ENCODE results near the gene SPRING1.
"Not testable (repeated sequence)": the region's sequence is repeated elsewhere in the genome, so short reads cannot be mapped to it uniquely, and the experiment has no call there.

The SPRING1 gene

DNA sequence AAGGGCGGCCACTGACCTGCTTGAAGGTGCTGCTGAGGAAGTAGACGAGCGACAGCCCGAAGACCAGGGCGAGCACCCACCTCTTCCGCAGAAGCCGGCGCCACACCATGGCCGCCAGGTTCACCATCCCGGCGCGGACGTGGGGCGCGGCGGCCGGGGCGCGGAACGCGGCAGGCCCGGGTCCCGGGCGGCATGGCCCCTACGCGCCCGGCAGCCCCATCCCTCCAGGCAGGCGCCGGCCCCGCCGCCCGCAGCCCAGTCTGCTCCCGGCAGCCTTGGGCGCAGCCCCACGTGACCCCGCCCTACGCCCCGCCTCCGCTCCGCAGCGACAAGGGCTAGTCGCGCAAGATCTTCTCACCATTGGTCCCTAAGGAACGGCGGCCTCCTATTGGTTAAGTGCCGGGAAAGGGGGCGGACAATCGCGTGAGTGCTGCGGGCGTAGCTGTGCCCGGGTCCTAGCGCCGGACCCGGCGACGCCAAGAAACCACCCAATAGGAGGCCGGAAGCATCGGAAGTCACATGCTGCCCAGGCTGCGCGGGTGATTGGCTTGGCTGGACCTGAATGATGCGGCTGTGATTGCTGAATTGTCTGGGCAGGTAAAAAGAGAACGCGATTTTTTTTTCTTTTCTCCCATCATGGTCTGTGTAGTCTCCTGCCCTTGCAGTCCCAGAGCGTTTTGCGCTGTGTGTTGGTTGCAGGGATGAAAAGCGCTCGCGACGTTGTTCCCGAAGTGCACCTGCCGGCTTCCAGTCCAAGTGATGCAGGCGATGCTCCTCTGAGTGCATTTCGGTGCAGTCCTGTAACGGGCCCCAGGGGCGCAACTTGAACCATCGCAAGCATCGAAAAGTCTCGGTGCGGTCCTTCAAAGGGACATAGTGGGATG, at the start of gene SPRING1, which contains the start of gene RNFT2:
TSS of gene SPRING1 (minus strand) at position 296 of the 884 bp plus-strand sequence. CDS start at position 127, 169 bp downstream.
TSS of gene RNFT2 (plus strand) at position 542 of the 884 bp plus-strand sequence. CDS start 2,183 bp downstream, outside the sequence.
- DNase-seq, result peak; percentile 98 to 99

DNA sequence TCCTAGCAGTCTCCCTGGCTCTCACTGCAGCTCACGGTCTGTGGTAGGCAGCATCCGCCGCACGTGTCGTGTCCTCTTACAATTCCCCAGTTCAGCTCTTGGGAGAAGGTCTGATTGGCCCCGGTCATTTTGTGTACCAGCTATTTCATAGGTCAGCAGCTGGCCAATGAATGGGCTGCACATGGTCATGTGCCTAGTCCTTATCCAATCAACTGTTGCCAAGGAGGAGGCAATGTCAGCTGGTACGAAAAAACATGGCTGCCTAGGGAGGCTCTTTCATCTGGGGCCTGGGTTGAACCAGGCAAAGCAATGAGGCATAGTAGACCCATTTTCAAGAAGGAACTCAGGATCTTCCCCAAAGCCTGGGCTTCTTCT, 46.4 kb upstream of the SPRING1 start:
- no peak for DNase-seq

GRCh38 chr12:116783525-116784237, 45.8 kb upstream of the SPRING1 start:
- DNase-seq, result no peak

DNA sequence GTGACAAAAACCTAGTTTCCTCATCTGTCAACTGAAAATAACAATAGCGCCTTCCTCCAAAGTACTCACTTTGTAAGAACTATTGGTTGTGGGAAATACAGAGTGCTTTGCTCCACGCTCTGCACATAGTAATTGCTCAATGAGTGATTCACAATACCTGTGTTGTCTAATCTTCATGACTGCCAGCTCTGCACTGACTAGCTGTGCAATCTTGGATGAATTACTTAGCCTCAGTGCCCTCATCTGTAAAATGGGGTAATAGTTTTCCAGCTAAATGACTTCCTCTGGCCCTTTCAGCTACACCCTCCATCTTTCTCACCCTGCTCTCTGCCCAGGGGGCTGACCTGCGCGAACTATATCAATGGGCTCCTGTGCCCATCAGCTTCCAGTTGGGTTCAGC, 43.1 kb upstream of the SPRING1 start:
- DNase-seq, result no peak

- DNase-seq, result no peak
Observed at GRCh38 chr12:116779597-116779996, 41.7 kb upstream of the SPRING1 start.

GRCh38 chr12:116777245-116777644, 39.4 kb upstream of the SPRING1 start:
- DNase-seq, result no peak

DNA sequence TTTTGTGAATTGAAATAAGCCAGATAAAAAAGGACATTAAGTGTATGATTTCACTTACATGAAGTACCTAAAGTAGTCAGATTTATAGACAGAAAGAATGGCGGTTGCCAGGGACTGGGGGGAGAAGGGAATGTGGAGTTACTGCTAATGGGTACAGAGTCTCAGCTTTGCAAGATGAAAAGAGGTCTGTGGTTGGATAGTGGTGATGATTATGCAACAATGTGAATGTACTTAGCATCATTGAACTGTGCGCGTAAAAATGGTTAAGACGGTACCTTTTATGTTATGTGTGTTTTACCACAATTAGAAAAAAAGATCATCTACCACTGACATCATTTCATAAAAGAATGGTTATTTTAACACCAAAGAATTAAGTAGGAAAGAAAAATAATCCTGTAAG, 36.2 kb upstream of the SPRING1 start:
- DNase-seq, result no peak

DNA sequence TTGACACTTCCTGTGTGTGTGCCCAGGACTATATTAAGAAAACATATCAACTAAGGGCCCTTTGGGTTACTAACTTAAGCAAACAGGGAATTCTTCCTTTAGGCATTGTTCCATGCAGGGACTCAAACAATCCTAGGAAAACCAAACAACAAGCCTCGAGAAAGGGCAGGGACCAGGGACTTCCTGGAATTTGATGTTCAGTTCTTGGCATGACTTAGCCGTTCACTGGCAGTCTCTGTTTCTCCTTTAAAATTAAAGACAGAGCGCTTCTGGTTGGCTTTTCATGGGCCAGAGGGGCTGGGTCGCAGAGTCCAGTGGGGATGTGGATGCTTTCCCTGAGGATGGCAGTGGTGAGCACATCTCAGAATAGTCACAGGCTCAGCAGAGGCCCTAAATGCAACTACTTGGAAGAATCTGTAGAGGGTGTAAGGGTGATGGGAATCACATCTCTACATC, 35.4 kb upstream of the SPRING1 start:
- DNase-seq, result peak in 1 of 2 donors; percentile 2

GRCh38 chr12:116771651-116772050, 33.8 kb upstream of the SPRING1 start:
- DNase-seq, result no peak

GRCh38 chr12:116766746-116767145, 28.9 kb upstream of the SPRING1 start:
- DNase-seq, result no peak

- no peak for DNase-seq
Observed at GRCh38 chr12:116766285-116766684, 28.4 kb upstream of the SPRING1 start.

- no peak for DNase-seq
Observed at GRCh38 chr12:116765271-116765670, 27.4 kb upstream of the SPRING1 start.

DNA sequence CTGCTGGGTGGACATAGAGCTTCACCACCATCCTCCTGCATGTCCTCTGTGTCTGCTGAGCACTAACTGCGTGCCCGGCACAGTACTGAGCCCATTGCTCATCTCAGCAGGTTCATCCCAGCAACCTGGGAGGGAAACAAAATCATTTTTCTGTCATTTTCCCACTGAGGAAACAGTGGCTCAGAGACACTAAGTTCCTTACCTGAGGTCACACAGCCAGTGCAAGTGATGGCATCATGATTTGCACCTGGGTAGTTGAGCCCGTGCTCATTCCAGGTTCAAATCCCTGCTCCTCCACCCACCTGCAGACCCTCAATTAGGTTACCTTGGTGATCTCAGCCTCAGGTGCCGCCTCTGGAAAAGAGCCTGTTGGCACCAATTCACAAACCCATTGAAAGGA, 23.6 kb upstream of the SPRING1 start:
- no peak for DNase-seq

GRCh38 chr12:116760622-116761020, 22.8 kb upstream of the SPRING1 start:
- no peak for DNase-seq

GRCh38 chr12:116759783-116760621, 22.1 kb upstream of the SPRING1 start:
- DNase-seq, result peak in 1 of 2 donors; percentile 4

GRCh38 chr12:116754783-116755182, 16.9 kb upstream of the SPRING1 start:
- not testable (repeated sequence) for DNase-seq

DNA sequence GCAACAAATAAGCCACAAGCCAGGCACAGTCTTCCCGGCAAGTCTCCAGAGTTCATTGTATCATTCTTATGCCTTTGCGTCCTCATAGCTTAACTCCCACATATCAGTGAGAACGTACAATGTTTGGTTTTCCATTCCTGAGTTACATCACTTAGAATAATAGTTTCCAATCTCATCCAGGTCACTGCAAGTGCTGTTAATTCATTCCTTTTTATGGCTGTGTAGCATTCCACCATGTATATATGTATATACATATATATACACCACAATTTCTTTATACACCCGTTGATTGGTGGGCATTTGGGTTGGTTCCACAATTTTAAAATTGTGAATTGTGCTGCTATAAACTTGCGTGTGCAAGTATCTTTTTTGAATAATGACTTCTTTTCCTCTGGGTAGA, 16.2 kb upstream of the SPRING1 start:
- DNase-seq, result not testable (repeated sequence)

- no peak for DNase-seq
Observed at GRCh38 chr12:116750298-116750697, 12.4 kb upstream of the SPRING1 start.

DNA sequence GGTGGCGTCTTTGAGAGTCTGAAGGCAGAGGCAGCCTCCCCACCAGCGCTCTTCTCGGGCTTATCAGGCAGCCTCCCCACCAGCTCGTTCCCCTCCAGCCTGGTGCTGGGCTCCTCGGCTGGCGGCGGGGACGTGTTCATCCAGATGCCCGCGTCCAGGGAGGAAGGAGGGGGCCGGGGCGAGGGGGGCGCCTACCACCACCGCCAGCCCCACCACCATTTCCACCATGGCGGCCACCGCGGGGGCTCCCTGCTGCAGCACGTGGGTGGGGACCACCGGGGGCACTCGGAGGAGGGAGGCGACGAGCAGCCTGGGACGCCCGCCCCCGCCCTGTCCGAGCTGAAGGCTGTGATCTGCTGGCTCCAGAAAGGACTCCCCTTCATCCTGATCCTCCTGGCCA, 12.0 kb upstream of the SPRING1 start:
- no peak for DNase-seq

DNA sequence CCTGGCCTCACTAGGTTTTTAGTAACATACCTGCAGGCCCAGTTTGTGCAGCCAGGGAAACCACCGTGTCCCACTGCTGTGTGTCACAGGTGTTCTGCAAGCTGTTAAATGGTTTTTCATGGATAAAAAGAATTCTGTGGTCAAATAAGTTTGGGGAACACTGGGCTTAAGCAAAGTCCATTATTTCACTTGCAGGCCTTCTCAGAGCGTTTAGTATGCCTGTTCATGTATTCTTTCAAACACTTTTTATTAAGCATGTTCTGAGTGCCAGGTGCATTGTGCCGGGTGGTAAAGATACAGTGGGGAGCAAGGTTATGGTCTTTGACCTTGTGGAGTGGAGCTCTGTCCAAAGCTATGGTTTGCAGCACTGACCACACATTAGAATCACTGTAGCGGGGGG, 7.7 kb upstream of the SPRING1 start:
- DNase-seq, result no peak

- DNase-seq, result no peak
Observed at GRCh38 chr12:116744766-116745165, 6.9 kb upstream of the SPRING1 start.

- DNase-seq, result not testable (repeated sequence)
Observed at GRCh38 chr12:116742787-116743186, 4.9 kb upstream of the SPRING1 start.

DNA sequence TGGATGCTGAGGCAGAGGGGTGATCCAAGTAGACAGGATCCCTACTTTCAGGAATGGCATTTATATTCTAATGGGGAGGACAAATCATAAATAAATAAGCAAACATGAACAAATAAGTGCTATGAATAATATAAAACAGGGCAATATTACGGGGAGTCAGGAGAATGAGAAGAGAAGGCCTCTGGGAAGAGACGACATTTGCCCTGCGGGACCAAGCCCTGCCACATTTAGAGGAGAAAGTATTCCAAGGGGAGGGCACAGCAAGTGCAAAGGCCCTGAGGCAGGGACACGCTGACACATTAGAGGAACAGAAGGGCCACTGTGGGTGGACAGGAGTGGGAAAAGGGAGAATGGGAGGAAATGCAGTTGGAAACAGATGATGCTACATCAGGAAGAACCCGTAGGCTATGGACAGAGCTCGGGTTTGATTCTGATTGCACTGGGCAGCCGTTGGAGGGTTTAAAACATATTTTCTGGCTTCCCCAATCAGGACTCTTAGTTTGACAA, 1.6 kb upstream of the SPRING1 start:
- no peak for DNase-seq
